ENCODE results near the gene SLC13A3.

DNA sequence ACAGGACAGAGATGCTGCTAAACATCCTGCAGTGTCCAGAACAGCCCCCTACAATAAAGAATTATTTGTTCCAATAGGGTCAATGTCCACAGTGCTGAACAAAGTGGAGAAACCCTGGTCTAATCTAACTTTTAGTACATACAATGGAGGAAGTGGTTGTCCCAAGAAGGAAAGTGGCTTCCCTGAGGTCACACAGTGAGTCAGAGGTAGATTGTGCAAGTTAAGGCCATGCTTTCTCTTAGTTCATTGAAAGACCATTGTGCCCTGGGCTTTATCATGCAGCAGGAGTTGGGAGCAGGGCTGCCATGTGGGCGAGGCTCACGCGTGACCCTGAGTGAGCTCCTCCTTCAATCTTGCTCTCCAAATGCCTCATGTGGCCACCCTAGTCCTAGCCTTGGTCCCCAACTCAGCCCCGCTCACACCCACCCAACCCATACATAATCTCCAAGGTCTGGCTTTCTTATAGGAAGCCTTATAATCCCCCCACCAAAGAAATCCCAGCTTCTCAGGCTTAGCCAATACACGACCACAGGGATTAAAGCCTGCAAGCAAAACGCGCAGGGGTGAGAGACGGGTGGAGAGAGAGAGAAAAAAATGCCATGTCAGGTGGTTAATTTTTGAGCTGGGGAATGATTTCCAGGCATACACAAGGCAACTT is 19.9 kb downstream of the SLC13A3 start:
- TF ChIP-seq, protein P1, sequence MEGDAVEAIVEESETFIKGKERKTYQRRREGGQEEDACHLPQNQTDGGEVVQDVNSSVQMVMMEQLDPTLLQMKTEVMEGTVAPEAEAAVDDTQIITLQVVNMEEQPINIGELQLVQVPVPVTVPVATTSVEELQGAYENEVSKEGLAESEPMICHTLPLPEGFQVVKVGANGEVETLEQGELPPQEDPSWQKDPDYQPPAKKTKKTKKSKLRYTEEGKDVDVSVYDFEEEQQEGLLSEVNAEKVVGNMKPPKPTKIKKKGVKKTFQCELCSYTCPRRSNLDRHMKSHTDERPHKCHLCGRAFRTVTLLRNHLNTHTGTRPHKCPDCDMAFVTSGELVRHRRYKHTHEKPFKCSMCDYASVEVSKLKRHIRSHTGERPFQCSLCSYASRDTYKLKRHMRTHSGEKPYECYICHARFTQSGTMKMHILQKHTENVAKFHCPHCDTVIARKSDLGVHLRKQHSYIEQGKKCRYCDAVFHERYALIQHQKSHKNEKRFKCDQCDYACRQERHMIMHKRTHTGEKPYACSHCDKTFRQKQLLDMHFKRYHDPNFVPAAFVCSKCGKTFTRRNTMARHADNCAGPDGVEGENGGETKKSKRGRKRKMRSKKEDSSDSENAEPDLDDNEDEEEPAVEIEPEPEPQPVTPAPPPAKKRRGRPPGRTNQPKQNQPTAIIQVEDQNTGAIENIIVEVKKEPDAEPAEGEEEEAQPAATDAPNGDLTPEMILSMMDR (conservative IDR thresholded peaks at IDR 0.05 in 1 of 2, IDR thresholded peaks at IDR 0.05 in 1 of 2; ENCODE audit: extremely low read depth in 1 of 2, insufficient read depth in 1 of 2, low read depth in 1 of 2, low read length in 2 of 2) = no peak
- TF ChIP-seq EZH2 (IDR thresholded peaks at IDR 0.05; ENCODE audit: borderline replicate concordance, low read length) = no peak

All from mammary epithelial cell (primary cell).